Heart right ventricle (tissue), 16 donors: ENCODE data around the gene PARD3. TPM values are rescaled to one million over a fixed set of nuclear protein-coding genes. Genes with fewer than 3 reads are reported as not detected.
A peak's percentile ranks its signal among the peaks of the same experiment; 100 is the strongest.

Experiments used
- ATAC-seq, 8 donors: fragments of 200-7000 bp; cut with Tn5 transposase; one replicate each; pipeline ENCODE4 v1.9.1; 2020; ENCODE audit warnings: mild to moderate bottlenecking in 8 of 8, moderate library complexity in 8 of 8, moderate number of reproducible peaks in 1 of 8
- DNase-seq, 2 donors: peaks; one replicate each; pipeline ENCODE4 v3.0.0-alpha.2; 2020
- H3K27ac ChIP-seq, 10 donors: fragments of 200-600 bp; sonication (generic) in 2 of 10; one replicate each; pipeline versions ENCODE4 v1.5.0 to v1.8.0; 2020 to 2022; ENCODE audit warnings: mild to moderate bottlenecking in 3 of 10
- H3K27me3 ChIP-seq, 7 donors: fragments of 200-600 bp; one replicate each; pipeline ENCODE4 v1.8.0; 2021 to 2022; ENCODE audit warnings: mild to moderate bottlenecking in 2 of 7
- H3K36me3 ChIP-seq, 9 donors: fragments of 200-600 bp; sonication (generic) in 1 of 9; one replicate each; pipeline versions ENCODE4 v1.5.0 to v1.8.0; 2020 to 2022; ENCODE audit warnings: mild to moderate bottlenecking in 2 of 9
- H3K4me1 ChIP-seq, 9 donors: fragments of 200-600 bp; sonication (generic) in 1 of 9; one replicate each; pipeline versions ENCODE4 v1.5.0 to v1.8.0; 2020 to 2022; ENCODE audit warnings: mild to moderate bottlenecking in 4 of 9
- H3K4me3 ChIP-seq, 10 donors: fragments of 200-600 bp; sonication (generic) in 2 of 10; one replicate each; pipeline versions ENCODE4 v1.5.0 to v1.8.0; 2020 to 2022; ENCODE audit warnings: mild to moderate bottlenecking in 7 of 10, moderate library complexity in 2 of 10
- H3K9me3 ChIP-seq, 11 donors: fragments of 200-600 bp in 10 of 11; sonication (generic) in 2 of 11; one replicate each; pipeline versions ENCODE4 v1.5.0 to v1.8.0; 2013 to 2022; ENCODE audit warnings: mild to moderate bottlenecking in 2 of 11, control low read depth in 1 of 11, moderate library complexity in 1 of 11
- WGBS, 2 donors: extraction: QIAGEN DNeasy Blood & Tissue Kit; methylation state at CpG; one replicate each; pipeline ENCODE4 v1.1.7; 2013; ENCODE audit warnings: inconsistent platforms in 1 of 2; 5-methylcytosine and 5-hydroxymethylcytosine counted together
- intact Hi-C, 10 donors: fragments of 100-400 bp; cut with DNase I; formaldehyde crosslinking; loops; one replicate each; pipeline versions ENCODE4 v1.11.1 to v1.14.2; 2022
- polyA plus RNA-seq, 2 donors: library from polyadenylated mRNA; stranded (reverse); fragments of 200-250 nt; gene quantifications; one replicate each; pipeline ENCODE4 v1.2.3, GENCODE V29; 2013
- total RNA-seq, 10 donors: library from RNA; stranded (reverse); fragmentation: NEBNext Ultra II Directional in 3 of 10; extraction: Animal tissue kit (Norgen Biotek cat#: 25700) in 3 of 10; gene quantifications; one replicate each; pipeline versions ENCODE4 v1.2.1 to v1.2.4, GENCODE V29; 2021 to 2023
- TF ChIP-seq, protein P1 (sequence below), 9 donors: fragments of 200-600 bp; sonication (generic) in 2 of 9; IDR thresholded peaks; one replicate each; pipeline versions ENCODE4 v1.5.0 to v1.8.0; 2021 to 2022; ENCODE audit warnings: antibody characterized with exemption in 9 of 9, mild to moderate bottlenecking in 5 of 9, moderate library complexity in 1 of 9
- donor health status: Arrhythmogenic right ventricular cardiomyopathy.
- donor health status: ischemic (EF 13 %, LVEDD 7.1; RV severe dilation, severe dysfunction).
- donor health status: healthy with polysubstance abuse.
- donor health status: DM: no; HTN: yes; CAD: no.
- donor health status: DM: no; HTN: no; CAD: no.
- donor health status: ischemic (EF 25% LVEDD 6.9; RV normal size, moderate dysfunction).
- donor health status: ischemic (EF 25% LVEDD 5.7; RV mildly dilated, moderate dysfunction).
- donor health status: healthy.
- donor health status: DM: yes; HTN: yes; CAD: no.
- donor health status: Ischemic cardiomyopathy.
- donor health status: ischemic (EF 35%, LVEDD 5.7; RV mildly dilated, moderate dysfunction).
- donor health status: nonischemic (EF 11% LVEDD 7.7; RV severe dilation, severe dysfunction).
- donor health status: DM: yes; HTN: yes; CAD: no.
- donor health status: PGD.
- donor health status: ischemic (EF 29% LVEDD 5.4; RV normal size, mild dysfunction).
- donor health status: nonischemic (EF 23%, LVEDD 6.1; RV moderate dilation, normal function).

PARD3 gene
- total and polyA plus RNA-seq, 12 donors, result 19.7 to 41.8 (median 34.2) TPM

DNA sequence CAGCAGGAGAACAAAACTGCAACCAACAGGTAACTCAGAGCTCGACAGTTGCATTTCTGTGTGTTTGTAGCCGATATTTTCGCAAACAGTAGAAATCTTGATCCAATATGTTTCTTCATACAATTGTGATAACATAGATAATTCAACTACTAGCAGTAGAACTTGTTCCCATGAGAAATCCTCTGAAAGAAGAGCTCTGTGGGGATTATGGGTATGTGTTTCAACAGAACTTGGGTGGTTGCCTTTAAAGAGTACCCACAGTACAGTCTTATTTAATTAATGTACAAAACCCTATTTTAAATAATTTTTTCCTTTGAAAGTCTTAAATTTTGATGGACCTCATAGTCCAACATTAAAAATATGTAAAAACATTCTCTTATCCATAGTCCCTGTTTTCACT, 266.1 kb downstream of the PARD3 start:
- Histone ChIP-seq H3K9me3 (no peaks in the 10 kb centered on the region), H3K27ac (no peak overlapping the region), H3K4me1 (peaks cover 0 to 37% (median 8%) of the 10 kb centered on the region in 9 donors), H3K27me3 (no peaks in the 10 kb centered on the region), H3K36me3 (no peaks in the 10 kb centered on the region), H3K4me3 (no peak overlapping the region)
- ATAC-seq, result no peak
- intact Hi-C loops, result no loop called here
- TF ChIP-seq, protein P1, sequence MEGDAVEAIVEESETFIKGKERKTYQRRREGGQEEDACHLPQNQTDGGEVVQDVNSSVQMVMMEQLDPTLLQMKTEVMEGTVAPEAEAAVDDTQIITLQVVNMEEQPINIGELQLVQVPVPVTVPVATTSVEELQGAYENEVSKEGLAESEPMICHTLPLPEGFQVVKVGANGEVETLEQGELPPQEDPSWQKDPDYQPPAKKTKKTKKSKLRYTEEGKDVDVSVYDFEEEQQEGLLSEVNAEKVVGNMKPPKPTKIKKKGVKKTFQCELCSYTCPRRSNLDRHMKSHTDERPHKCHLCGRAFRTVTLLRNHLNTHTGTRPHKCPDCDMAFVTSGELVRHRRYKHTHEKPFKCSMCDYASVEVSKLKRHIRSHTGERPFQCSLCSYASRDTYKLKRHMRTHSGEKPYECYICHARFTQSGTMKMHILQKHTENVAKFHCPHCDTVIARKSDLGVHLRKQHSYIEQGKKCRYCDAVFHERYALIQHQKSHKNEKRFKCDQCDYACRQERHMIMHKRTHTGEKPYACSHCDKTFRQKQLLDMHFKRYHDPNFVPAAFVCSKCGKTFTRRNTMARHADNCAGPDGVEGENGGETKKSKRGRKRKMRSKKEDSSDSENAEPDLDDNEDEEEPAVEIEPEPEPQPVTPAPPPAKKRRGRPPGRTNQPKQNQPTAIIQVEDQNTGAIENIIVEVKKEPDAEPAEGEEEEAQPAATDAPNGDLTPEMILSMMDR (IDR thresholded peaks at IDR 0.05), result no peak
- no peak for DNase-seq
- 87 to 88% methylated on average over 3 of the region's 3 CpGs for WGBS, 2 donors

DNA sequence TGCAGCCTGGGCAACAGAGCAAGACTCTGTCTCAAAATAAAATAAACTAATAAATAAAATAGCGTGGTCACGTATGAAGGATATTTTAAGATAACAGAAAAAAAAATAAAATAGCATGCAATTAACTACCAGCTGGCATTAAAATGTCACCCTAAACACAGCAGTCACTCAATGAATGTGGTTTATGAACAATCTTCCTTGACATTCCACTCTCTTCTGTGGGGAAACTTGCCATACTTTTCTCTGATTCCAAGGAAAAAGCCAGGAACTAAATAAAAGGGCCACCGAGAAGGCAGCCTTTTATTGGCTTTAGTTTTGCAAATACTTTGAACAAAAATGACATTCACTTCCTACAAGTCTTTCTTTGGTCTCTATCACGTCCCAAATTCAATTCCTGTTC, 266.6 kb downstream of the PARD3 start:
- intact Hi-C loops, result no loop called here
- Histone ChIP-seq H3K4me1 (peaks cover 0 to 37% (median 8%) of the 10 kb centered on the region in 9 donors), H3K36me3 (no peaks in the 10 kb centered on the region), H3K27me3 (no peaks in the 10 kb centered on the region), H3K9me3 (no peaks in the 10 kb centered on the region), H3K4me3 (no peak overlapping the region), H3K27ac (peak overlapping the region in 1 of 10 donors; percentile 6)
- TF ChIP-seq, protein P1 (IDR thresholded peaks at IDR 0.05), result no peak
- no peak for ATAC-seq
- 73 to 76% methylated on average over 4 of the region's 4 CpGs for WGBS, 2 donors
- DNase-seq, result no peak

DNA sequence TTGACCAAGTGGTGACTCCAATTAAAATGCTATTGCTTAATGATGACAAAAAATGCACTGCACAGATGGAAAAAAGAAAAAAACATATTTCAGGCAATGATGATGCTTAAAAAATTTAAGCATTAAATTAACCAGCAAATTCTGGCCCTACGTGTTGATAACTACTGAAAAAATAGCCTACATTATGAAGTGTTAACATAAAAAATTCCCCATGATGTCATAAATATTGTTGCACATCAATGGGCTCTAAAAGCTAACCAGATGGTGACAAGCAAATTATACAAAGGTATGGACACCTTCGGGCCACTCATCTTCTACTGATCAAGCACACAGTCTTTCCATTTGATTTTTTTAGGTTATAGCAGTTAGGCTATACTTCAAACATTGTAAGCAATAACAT, 267.4 kb downstream of the PARD3 start:
- Histone ChIP-seq H3K9me3 (no peaks in the 10 kb centered on the region), H3K27me3 (no peaks in the 10 kb centered on the region), H3K4me3 (no peak overlapping the region), H3K36me3 (no peaks in the 10 kb centered on the region), H3K4me1 (peaks cover 0 to 37% (median 8%) of the 10 kb centered on the region in 9 donors), H3K27ac (no peak overlapping the region)
- no peak for DNase-seq
- WGBS, 2 donors, result 90 to 93% methylated on average over 2 of the region's 2 CpGs
- TF ChIP-seq, protein P1 (IDR thresholded peaks at IDR 0.05), result no peak
- intact Hi-C loops, result no loop called here
- no peak for ATAC-seq

DNA sequence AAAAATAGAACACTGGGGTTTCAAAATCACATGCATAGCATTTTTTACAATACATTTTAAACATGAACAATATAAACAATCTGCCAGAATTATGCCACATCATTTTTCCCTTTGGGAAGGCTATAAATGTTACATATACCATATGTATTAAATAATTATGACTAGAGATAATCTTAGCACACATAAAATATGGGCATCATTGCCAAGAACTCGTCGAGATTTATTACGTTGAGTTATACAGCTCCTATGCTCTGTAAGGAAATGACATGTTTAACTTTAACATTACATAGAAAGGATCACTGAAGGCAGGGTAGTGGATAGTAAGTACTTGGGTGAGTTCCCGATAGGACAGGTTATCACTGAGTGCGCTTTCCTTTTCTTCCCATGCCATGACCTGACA, 267.8 kb downstream of the PARD3 start:
- ATAC-seq (no peak), DNase-seq (no peak)
- no peaks in the 10 kb centered on the region for H3K27me3 ChIP-seq
- no peaks in the 10 kb centered on the region for H3K9me3 ChIP-seq
- intact Hi-C loops, result no loop called here
- no peaks in the 10 kb centered on the region for H3K36me3 ChIP-seq
- TF ChIP-seq, protein P1 (IDR thresholded peaks at IDR 0.05), result no peak
- no peak overlapping the region for H3K4me3 ChIP-seq
- H3K4me1 ChIP-seq, result peaks cover 0 to 37% (median 8%) of the 10 kb centered on the region in 9 donors
- no peak overlapping the region for H3K27ac ChIP-seq
- 68 to 75% methylated on average over 5 of the region's 5 CpGs for WGBS, 2 donors
